GM18508 (cell line): ENCODE results near the gene COG7.
"Not testable (repeated sequence)": the region's sequence is repeated elsewhere in the genome, so short reads cannot be mapped to it uniquely, and the experiment has no call there.

ENCODE experiments used
- ATAC-seq: cut with Tn5 transposase; IDR thresholded peaks from one replicate; pipeline ENCODE4 v1.9.1; 2021; ENCODE audit warnings: moderate number of reproducible peaks; ENCODE audit not compliant: insufficient read depth, unreplicated experiment

COG7 gene

DNA sequence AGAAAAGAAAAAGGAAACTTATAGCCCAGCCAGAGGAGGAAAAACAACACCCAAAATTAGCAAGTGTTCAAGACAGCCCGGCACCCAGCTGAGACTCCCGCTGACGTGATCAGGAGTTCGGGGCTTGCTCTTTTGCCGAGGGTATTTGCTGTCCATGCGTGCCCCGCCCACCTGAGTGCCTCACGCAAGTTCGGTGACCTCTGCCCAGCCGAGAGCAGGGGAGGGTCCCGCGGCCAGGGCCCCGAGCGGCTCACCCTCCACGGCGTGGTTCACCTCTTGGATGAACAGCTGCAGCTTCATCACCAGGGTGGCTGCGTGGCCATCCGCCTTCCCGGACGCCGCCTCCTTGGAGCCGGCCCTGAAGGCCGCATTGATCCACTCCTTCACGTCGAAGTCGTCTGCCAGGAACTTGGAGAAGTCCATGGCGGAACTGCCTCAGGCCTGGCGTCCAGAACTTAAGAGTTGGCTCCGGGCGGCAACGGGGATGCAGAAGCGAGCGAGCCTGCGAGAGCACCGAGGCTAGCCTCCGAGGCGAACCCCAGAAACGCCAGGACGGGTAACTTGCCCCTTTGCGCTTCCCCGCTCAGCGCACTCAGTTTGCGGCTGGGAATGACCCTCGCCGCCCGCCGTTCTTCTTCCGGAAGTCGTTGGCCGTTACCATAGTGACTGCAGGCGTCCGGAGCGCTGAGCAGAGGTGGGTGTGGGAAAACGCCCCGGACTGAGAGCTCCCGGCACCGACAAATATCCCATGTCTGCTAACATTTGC is at the start of gene COG7:
Gene COG7, minus strand, starts transcription at position 618 of the 766 bp plus-strand sequence. Its CDS starts 195 bp downstream, at position 423.
- no peak for ATAC-seq

DNA sequence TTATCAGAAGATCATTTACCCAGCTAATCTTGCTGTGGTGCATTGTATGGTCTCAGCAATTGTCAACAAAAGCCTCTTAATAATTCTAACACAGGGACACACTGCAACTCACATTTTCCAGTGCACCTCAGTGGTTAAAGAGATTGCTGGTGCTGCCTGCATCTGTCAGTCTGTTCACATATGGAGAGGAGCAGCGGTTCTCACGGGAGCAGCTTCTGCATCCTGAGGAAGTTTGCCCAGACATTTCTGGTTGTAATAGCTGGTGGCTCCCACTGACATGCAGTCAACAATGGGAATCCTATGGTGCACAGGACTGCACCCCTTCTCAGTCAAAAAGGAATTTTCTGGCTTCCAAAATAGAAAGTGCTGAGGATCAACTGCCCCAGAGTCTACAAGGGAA is 49.5 kb upstream of the COG7 start:
- no peak for ATAC-seq

DNA sequence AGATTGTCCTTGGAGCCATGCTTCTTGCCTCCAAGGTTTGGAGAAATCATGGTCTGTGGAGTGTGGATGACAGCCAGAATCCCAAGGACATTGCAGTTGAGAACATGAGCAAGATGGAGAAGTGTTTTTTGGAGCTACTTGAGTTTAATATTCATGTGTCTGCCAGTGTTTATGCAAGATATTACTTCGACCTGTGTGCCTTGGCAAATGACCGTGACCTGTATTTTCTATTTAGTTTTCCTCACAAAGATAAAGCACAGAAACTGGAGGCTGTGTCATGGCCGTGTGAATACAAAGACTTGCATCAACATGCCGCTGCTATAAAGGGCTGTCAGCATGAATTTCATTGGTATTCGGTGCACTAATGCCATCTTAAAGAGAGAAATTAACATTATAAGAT is 48.3 kb upstream of the COG7 start:
- ATAC-seq = no peak

DNA sequence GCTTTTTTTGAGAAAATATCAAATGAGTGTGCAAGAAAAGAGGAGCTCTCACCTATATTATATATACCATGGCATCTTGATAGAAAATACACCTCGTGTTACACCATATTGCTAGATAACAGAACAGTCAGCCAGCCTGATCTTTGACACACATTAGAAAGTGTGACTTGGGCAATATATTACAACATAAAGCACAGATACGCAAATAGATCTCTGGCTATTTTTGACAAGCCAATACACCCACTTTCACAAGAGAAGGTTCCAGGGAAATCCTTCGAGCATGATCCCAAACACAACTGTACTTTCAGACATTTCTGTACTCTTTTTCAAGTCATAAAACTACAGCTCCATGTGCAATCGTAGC is 47.9 kb upstream of the COG7 start:
- no peak for ATAC-seq

DNA sequence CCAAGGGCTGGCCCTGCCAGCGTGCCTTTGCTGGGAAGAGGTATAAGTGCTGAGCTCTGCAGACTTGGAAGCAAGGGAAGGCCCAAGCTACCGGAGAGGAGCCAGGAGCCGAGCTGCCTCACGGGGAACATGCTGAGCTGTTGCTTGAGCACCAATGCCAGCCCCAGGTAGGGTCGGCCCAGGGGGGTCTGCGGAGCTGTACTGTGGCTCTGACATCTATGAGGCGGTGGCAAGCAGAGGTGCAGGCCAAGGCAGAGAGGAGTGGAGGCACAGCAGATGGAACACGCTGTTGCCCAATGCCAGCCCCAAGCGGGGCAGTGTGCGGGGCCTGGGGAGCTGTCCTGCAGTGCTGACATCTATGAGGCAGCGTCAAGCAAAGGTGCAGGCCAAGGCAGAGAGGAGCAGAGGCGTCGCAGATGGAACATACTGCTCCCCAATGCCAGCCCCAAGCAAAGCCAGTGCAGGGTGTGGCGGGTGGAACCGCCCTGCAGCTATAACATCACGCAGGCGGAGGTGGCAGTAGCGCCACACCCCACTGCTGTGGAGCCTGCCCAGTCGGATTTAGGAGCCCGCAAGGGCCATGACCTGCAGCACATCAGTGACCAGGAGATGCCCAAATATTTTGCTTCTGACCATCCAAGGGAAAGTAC is 47.3 kb upstream of the COG7 start:
- no peak for ATAC-seq

DNA sequence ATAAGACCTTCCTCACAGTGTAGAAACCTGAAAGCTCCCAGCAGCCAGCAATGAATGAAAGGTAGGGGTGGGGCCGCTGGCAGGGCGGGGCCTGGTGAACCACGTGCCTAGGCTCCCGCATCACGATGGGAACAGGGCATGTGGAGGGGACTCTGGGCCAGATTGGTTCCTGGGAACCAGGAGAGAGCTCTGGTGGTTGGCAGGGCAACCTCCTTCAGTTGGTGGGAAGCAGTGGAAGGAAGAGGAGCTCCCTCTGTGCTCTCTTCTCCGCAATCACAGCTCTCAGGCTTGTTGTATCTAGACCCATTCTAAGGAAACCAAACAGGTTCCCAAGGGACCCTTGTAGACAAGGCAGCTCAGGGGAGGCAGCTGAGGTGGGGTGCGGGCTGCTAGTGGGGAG is 46.8 kb upstream of the COG7 start:
- ATAC-seq = no peak

DNA sequence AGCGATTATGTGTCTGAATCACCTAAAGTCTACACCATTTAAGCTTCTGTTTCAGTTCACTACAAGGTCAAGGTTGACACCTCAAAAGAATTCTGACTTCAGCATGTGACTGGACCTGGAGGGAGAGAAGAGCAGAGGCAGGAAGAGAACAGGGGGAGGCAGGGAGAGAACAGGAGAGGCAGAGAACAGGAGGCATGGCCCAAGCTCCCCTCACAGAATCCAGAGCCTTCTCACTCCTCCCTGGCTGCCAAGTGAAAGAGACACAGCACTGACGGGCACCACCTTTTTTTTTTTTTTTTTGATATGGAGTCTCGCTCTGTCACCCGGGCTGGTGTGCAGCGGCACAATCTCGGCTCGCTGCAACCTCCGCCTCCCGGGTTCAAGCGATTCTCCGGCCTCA is 45.9 kb upstream of the COG7 start:
- no peak for ATAC-seq

DNA sequence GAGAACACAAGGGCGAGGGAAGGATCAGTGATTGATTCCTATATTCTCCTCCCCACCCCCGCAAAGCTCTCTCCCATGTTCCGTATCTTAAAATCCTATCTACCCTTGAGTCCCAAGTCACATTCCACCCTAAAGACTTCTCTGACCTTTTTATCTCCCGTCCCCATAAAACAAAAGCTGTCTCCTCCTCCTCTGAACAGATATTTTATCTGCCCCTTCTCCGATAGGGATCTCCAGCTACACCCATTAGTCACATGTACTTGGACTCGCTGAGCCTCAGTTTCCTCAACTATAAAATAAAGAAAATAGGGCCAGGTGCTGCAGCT is 44.5 kb upstream of the COG7 start:
- ATAC-seq = no peak

DNA sequence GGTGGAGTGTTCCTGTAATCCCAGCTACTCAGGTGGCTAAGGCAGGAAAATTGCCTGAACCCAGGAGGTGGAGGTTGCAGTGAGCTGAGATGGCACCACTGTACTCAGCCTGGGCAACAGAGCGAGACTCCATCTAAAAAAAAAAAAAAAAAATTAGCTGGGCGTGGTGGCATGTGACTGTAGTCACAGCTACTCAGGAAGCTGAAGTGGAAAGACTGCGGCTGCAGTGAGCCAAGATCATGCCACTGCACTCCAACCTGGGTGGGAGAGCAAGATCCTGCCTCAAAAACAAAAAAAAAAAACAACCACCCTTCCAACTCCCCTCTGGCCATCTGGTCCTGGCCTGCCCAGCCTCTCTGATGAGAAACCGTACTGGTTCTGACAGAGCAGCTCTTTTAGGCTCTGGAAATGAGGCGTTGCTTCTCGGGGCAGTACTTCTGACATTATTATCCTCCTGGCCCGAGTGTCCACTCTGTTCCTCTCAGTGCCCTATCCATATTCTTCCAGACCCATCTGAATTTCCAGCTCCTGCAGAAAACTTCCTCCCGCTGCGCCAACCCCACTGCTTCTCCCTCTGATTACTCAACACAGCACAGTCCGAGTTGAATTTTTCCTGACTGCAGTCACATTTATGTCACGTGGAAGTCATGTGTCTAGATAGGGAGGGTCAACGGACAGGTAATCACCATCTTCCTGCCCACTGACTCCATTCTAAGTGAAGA is 44.0 kb upstream of the COG7 start:
- no peak for ATAC-seq

DNA sequence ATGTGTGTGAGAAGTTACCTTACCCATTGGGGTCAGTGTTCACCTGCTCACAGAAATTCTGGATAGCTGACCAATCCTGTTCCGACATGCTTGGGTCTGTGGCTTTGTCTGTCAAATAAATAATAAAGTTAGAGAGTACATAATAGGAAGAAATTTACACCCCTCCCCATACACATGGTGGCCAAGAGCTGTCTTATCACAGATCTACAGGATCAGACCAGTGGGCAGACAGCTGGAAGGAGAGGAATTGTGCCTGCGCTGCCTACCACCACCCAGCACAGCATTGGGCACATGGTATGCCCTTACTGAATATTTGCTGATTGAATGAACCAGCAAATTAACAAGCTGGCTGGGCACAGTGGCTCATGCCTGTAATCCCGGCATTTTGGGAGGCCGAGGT is 42.7 kb upstream of the COG7 start:
- ATAC-seq = no peak

DNA sequence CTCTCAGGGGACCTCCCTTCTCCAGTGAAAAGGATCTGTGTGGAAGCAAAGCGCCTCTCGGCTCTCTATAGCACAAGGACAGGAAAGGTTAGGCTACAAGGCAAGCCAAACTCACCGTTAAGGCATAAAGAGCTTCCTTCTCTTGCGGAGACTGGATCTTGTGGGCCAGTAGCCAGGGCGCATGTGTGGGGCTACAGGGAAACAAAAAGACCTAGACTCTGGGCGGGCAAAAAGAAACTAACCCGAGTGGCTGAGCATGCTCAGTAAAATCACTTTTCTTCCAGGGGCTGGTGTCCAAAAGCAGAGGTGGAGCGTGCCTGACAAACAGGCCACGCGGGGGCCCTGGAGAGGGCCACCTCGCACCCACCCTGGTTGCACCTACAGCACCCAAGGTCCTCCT is 41.2 kb upstream of the COG7 start:
- no peak for ATAC-seq

DNA sequence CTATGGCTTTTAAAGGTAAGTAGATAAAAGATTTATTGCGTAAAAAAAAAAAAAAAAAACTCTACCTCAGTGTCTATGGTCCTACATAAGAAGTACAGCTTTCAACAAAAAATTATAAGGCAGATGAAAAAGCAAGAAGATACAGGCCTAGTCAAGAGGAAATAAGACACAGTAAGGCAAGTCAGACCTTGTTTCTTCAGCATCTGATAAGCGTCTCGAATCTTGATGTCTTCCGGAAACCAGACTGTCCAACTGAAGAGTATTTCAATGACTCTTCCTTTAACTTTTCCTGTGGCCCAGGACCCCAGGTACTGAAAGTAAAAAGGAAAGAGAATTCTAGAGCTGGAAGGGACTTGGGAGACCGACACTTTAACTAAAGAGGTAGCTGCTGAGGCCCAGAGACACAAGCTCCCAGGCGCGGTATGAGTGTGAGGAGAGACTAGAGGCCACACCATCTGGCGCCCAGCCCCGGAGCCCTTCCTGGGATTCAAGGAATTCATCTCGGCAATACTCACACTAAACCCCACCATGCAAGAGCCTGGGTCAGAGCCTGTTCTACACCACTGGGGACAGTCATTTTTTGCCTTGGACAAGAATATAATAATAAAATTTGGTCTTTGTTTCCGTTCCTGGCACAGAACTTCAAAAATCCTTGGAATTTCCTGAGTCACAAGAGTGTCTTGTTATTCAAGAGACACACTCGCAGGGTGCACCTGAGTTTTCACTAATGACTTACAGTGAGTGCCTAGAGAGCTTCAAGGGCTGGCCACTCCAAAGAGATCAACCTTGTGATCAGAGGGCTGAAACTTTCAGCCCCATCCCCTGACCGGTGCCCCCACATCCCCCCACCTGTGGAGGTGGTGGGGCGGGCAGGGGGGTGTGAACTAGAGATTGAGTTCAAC is 38.8 kb upstream of the COG7 start:
- no peak for ATAC-seq

DNA sequence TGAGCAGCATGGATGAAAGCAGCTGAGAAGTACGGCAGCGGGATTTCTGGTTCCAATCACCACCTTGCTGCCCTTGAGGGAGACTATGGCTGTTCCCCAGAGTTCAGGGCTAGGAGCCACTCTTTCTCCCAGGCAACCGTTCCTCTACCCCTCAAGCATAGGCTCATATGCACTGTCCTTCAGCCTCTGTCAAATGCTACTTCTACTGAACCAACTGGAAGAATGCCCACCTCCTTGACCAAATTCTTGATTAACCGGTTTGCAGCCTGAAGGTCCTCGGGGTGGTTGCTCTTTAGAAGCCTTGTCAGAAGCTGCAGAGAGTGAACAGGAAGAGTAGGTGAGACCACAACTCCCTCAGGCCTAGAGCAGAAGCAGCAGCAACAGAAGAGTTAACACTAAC is 33.5 kb upstream of the COG7 start:
- ATAC-seq = no peak

DNA sequence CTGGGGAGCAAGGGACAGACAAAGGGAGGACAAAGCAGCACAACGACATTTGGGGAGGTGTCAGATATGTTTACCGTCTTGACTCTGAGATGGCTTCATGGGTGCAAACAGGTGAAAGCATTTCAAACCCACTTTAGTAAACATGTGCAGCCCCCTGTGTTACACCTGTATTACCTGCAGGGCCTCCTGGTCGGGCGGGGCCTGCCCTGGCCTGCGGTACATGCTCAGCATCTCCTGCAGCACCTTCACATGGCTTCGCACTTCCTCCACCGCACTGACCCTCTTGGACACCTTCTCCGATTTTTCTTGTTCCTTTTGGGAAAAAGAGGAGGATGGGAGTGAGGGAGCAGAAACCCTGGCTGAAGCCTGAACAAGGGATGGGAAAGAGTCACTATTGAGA is 32.9 kb upstream of the COG7 start:
- no peak for ATAC-seq

DNA sequence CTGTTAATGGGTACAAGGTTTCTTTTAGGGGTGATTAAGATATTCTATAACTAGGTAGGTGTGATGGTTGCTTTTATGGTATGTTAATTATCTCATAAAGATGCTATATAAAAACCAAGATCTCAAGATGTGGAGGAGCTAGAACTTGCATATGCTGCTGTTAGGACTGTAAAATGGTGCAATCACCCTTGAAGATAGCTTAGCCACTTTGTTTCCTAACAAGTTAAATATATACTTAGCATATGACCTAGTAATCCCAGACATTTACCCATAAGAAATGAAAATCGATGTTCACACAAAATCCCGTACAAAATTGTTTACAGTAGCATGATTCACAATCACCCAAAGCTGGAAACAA is 32.2 kb upstream of the COG7 start:
- no peak for ATAC-seq

DNA sequence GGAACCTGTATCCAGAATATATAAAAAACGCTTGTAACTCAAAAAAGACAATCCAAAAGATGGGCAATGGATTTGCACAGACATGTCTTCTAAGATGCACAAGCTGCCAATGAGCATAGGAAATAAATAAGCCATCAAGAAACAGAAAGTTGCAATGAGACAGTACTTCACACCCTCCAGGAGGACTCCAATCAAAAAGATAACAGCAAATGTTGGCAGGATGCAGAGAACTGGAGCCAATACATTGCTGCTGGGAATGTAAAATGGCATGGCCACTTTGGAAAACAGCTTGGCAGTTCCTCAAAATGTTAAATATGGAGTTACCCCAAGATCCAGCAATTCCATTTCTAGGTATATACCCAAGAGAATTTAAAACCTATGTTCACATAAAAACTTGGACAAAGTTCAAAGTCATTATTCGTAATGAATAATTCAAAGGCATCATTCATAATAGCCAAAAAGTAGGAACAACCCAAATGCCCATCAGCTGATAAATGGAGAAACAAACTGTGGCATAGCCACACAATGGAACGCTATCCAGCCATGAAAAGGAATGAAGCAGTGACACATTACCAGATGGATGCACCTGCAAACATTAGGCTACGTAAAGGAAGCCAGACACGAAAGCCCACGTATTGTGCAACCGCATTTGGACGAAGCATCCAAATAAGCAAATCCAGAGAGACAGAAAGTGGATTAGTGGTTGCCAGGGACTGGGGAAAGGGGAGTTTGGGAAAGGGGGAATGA is 31.7 kb upstream of the COG7 start:
- no peak for ATAC-seq

DNA sequence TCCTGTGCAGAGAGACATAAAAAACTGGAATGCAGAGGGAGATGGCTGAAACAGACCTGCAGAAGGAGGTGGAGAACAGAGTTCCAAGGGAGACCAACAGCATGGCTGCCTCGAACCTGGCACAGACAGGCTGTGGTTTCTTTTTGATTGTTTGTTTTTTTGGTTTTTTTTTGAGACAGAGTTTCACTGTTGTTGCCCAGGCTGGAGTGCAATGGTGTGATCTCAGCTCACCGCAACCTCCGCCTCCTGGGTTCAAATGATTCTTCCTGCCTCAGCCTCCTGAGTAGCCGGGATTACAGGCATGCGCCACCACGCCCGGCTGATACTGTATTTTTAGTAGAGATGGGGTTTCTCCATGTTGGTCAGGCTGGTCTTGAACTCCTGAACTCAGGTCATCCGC is 30.5 kb upstream of the COG7 start:
- ATAC-seq = not testable (repeated sequence)

DNA sequence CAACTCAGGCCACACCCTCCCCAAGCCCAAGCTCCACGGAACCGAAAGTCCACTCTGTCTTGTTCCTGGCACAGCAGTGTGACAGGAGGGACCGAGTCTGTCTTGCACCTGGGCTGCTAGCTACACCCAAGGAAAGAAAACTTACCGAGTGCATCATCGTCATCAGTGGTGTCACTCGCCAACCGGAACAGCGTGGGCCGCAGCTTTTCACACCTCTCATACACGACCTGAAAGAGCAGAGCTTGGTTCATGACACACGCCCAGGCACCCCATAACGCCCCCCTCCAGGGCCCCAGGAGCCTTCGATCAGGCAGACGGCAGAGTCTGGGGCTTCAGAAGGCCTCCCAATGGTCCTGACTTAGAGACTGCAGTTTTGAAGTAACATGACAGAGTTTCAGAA is 29.8 kb upstream of the COG7 start:
- ATAC-seq = no peak

DNA sequence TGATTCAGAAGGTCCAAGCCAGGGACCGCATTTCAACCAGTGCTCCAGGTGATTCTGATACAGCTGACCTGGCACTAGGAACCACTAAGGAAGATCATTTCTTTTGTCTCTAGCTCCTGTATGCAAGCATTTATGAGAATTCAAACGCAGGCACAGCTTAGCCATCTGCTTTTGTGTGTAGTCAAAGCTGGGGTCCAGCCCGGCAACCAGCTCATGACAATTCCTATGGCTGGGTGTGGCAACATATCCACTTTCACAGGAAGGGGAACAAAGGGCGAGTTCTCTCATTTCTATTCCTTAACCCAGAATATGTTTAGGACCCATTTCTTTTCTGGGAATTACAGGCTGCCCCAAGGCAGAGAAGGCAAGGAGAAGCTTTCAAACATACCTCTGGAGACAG is 27.3 kb upstream of the COG7 start:
- ATAC-seq = no peak

DNA sequence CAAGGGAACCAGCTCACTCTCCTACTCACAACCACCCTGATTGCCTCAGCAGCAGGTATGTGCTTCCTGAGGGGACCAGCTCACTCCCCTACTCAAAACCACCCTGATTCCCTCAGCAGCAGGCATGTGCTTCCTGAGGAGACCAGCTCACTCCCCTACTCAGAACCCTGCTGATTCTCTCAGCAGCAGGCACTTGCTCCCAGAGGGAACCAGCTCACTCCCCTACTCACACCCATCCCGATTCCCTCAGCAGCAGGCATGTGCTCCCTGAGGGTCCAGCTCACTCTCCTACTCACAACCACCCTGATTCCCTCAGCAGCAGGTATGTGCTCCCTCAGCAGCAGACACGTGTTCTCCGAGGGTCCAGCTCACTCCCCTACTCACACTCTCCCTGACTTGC is 26.1 kb upstream of the COG7 start:
- no peak for ATAC-seq
